Loucy (cell line): ENCODE data around the gene KCNMB2.

ENCODE experiments used
- EZH2phosphoT487 ChIP-seq: fragments of 200-600 bp; IDR thresholded peaks from 2 replicates; pipeline ENCODE4 v1.6.1; 2018; ENCODE audit warnings: antibody characterized with exemption, mild to moderate bottlenecking, moderate library complexity, borderline replicate concordance
- TF ChIP-seq, protein P1 (sequence below): fragments of 200-600 bp; sonication (generic); conservative IDR thresholded peaks from 2 replicates; pipeline ENCODE4 v1.5.1; 2014; ENCODE audit warnings: mild to moderate bottlenecking, antibody characterized with exemption, low read length

DNA sequence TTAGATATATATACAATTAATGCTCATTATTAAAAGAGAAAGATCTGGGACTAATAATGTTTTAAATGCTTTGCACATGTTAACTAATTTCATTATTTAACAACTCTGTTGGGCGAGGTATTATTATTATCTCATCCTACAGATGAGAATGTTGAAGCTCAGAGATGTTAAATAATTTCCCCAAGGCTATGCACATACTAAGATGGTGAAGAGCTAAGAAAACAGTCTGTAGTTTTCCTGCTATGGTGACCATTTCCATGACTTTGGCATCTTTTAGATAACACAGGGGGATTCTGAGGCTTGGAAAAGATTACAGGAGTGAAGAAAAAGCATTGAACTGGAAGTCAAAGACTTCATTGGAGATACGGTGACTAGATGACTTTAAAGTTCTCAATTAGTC is 308.7 kb downstream of the KCNMB2 start:
- TF ChIP-seq, protein P1, sequence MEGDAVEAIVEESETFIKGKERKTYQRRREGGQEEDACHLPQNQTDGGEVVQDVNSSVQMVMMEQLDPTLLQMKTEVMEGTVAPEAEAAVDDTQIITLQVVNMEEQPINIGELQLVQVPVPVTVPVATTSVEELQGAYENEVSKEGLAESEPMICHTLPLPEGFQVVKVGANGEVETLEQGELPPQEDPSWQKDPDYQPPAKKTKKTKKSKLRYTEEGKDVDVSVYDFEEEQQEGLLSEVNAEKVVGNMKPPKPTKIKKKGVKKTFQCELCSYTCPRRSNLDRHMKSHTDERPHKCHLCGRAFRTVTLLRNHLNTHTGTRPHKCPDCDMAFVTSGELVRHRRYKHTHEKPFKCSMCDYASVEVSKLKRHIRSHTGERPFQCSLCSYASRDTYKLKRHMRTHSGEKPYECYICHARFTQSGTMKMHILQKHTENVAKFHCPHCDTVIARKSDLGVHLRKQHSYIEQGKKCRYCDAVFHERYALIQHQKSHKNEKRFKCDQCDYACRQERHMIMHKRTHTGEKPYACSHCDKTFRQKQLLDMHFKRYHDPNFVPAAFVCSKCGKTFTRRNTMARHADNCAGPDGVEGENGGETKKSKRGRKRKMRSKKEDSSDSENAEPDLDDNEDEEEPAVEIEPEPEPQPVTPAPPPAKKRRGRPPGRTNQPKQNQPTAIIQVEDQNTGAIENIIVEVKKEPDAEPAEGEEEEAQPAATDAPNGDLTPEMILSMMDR, result no peak
- no peak for TF ChIP-seq EZH2phosphoT487
